HG03196 (cell line): ENCODE measurements around the gene SMIM33.
"Not testable (repeated sequence)": the region's sequence is repeated elsewhere in the genome, so short reads cannot be mapped to it uniquely, and the experiment has no call there.

Experiments
- ATAC-seq: cut with Tn5 transposase; IDR thresholded peaks from one replicate; pipeline ENCODE4 v1.9.1; 2021; ENCODE audit not compliant: unreplicated experiment

SMIM33 gene

DNA sequence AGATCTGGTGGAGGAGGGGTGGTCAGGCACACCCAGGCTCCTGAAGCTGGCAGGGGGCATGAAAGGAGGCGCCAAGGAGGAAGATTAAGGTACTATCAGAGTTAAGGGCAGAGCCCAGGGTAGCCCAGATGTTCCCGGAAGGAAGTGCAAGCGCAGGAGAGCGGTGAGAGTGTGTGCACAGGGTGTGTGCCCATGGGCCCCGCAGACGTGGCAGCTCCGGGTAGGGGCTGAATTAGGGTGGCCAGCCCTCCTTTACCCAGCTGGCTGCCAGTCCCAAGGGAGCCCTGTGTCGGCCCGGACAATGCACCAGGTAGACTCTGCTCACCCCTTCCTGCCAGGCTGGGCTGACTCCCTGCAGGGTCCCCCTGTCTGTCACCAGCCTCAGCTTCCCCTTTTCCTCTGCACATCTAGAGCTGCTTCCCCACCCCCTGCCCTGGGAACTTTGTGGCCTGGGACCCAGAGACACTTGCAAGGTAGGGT, at the start of gene SMIM33:
Gene SMIM33 (plus strand): TSS at position 184 of the 480 bp plus-strand sequence. CDS start 118 bp downstream, at position 302.
- no peak for ATAC-seq

DNA sequence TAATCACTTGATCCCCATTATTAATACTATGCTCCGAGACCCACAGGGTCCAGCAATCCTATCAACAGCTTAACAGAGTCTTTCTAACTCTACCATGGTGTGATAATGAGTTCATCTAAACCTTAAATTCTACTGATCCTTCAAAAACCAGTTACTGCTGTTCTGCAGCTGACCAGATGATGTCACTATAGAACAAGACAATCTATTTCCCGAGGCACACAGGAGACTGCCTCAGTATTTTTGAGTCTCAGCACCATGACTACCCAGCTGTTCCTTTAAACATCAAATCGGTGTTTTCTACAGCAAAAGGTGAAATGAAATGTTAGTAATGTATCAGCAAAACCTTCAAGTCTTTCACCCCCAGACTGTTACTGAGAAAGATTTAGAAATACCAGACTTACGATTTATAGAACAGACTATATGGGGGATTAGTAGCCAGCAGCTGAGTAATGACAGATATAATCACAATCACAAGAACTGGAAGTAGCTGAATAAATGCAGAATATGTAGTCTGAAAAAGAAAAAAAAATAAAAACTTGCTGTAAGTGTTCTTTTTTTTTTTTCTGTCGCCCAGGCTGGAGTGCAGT, 48.4 kb upstream of the SMIM33 start:
- ATAC-seq, result no peak

DNA sequence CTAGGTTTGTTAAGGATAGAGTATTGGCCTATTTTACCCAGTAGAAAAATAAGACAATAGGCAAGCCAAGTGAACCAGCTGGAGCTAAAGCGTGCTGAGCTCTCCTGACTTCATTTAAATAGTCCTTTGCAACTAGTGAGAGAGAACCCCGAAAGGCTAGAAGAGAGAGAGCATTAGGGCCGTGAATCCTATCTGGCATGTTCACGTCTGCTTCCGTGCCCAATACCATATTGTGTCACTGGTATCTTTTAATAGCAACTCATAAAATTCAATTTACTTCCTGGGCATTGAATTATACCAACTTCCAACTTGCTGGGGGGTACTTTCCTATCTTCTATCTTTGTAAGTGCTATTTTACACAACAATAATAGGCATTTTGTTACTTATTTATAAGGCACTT, 45.3 kb upstream of the SMIM33 start:
- ATAC-seq, result no peak

DNA sequence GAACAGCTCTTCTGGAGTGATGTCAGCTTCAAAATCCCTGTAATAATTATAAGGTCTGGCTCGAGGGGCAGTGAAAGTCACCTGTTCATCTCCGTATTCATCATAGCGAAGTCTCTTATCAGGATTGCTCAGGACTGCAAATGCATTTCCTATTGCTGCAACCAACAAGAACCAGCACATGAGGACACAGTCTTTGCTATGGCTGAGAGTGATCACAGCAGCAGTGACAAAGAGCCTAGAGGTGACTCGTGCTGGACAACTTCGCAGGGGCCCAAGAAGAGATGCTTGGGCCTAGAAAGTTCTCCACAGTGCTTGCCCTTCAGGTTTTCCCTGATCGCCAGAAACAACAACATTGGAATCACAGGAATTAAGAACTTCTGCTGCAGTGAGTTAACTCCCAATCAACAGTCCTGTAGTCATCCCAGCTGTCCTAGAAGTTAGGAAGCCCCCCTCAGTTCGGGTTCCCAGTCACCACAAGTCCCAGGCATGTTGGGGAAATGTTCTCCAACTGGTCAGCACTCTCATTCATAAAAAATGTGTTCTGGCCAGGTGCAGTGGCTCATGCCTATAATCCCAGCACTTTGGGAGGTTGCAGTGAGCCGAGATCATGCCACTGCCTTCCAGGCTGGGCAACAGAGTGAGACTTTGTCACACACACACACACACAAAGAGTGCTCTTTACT, 44.5 kb upstream of the SMIM33 start:
- ATAC-seq, result no peak

DNA sequence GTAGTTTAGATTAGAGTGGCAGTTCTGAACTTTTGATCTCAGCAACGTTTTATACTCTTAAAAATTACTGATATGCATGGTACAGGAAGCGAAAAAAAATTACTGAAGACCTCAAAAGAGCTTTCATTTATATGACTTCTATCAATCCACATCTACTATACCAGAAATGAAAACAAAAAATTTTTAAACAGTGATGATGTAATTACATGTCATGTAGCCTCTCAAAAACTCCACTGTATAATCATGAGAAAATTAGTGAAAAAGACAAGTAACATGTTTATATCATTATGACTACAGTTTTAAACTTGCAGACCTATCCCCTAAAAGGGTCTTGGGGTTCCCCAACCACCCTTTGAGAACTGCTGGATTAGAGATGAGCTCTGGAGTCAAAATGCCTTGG, 40.8 kb upstream of the SMIM33 start:
- no peak for ATAC-seq

DNA sequence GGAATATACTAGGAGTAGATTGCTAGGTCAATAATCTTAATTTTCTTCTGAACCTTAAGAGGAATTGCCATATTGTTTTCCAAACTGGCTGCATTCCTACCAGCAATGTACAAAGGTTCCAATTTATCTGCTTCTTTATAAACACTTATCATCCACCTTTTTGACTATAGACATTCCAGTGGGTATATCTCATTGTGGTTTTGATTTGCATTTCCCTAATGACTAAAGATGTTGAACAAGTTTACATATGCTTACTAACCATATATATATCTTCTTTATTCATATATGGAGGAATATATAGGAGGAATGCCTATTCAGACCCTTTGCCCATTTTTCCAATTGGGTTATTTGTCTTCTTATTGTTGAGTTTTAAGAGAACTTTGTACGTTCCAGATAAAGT, 39.1 kb upstream of the SMIM33 start:
- no peak for ATAC-seq

DNA sequence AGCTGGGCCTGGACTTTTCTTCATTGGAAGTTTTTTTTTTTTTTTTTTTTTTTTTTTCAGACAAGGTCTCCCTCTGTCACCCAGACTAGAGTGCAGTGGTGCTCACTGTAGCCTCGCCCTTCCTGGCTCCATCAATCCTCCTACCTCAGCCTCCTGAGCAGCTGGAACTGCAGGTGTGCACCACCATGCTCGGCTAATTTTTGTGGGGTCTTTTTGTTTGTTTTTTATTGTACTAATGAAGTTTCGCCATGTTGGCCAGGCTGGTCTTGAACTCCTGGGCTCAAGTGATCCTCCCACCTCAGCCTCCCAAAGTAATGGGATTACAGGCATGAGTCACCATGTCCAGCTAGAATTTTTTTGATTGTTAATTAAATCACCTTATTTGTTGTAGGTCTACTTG, 35.1 kb upstream of the SMIM33 start:
- no peak for ATAC-seq

DNA sequence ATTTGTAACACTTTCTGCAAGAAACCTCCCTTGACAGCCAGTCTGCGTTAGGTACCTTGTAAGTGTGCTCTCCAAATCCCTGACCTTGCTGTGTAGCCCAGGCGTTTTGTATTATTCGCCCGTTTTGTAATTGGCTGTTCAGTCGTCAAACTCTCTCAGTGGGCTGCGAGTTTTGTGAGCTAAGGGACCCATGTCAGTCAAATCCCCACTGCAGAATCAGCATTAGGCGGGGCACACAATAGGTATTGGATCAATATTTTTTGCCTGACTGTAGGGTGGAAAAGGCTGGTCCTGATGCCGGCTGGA, 32.1 kb upstream of the SMIM33 start:
- ATAC-seq, result no peak

DNA sequence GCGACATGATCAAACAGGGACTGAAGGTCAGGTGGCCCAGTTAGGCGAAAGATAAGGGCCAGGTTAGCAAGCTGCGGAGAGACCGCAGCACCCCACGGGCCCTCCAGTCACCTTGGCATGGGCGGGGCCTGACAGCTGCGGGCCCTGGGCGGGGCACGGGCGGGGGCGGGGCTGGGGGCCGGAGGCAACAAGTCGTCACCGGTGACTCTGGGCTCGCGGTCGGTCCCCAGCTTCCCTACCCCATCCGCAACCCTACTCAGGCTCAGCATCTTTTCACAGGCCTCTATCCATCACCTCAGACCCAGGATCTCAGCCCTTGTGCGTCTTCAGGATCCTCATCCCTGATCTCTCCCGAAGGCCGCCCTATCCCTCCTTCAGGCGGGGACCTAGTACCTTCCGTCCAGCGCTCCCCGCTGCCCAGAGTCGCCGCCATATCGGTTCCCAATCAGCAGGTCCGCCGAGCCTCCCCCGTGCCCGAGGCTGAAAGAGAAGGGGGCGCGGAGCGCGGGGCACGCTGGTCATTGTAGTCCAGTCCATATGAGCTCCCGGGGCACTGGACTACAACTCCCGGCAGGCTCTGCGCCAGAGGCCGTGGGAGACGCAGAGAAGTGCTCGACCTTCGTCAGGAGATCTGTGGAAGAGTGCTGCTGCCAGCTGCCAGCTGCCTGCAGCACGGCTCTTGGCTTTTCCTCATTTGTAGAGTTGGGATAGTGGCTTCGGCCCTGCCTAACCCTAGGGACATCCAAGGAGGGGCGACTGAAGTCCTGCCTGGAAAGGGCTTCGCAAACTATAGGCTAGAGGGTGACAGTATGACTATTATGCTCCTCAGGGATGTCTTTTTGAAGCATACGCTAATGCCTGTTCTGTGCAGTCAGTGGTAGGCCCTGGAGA, 31.5 kb upstream of the SMIM33 start, which contains the start of gene DNAJC18:
Gene DNAJC18 (minus strand): TSS at position 513 of the 891 bp plus-strand sequence. CDS start 80 bp downstream, at position 433.
- peak; percentile 90 for ATAC-seq

DNA sequence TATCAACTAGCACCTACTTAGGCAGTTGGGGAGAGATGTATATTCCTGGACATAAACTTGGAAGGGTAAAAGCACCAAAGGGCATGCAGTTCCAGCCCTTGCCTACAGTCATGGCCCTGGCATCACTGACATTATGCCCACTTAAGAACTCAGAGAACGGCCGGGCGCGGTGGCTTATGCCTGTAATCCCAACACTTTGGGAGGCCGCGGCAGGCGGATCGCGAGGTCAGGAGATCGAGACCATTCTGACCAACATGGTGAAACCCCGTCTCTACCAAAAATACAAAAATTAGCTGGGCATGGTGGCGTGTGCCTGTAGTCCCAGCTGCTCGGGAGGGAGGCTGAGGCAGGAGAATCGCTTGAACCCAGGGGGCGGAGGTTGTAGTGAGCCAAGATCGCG, 30.4 kb upstream of the SMIM33 start:
- ATAC-seq, result not testable (repeated sequence)

DNA sequence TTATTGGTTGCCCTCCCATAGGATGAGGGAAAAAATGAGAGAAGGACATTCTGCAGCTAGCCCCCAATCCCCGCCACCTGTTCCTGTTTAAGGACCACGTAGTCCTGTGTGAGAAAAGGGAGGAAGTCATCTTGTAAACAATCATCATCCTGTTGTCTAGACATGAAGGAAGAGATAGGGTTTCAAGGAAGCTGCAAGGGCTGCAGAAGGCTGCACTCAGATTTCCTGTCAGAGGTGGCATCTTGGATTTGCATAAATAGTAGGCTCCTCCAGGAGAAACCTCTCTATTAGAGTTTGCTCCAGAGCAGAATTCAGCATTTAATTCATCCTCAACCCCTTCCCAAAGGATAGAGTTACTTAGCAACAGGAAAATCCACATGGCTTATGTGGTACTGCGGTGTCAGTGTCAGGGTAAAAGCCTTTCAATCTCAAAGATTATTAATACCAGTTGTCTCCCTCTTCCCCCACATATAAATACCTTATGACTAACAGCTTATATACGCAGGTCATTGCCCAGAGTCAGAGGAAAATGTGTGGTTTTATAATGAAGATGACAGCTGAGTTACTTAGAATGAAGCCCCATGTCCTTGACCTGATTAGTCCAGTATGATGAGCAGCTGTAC, 26.9 kb upstream of the SMIM33 start:
- no peak for ATAC-seq

DNA sequence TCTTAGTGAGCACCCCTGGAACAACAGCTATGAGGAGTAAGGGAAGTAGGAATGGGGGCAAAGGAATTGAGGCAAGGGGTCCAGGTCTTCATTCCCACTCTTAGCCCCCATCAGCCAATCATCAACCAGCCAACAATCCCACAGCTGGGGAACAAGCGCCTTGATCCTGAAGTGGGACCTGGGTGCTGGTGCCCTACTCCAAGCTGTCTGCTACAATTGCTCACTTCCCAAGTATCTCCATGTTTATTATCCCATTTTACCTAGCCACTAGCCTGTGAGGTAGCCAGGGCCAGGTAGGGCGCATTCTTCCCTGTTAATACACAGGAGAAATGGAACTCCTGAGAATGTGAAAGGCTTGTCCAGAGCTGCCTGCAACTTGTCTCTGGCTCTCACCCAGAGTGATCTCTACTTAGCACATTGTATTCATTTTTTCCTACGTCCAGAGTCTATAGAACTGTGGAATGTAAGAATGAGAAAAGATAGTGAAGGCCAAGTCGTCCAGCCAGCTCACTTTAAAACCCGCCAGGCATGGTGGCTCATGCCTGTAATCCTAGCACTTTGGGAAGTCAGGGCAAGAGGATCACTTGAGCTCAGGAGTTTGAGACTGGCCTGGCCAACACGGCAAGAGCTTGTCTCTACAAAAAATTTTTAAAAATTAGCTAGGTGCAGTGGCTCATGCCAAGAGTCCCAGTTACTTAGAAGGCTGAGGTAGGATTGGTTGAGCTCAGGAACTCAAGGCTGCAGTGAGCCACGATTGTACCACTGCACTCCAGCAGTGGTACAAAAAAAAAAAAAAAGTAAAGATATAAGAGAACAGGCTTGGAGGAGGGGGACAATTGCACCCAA, 25.3 kb upstream of the SMIM33 start:
- ATAC-seq, result no peak

DNA sequence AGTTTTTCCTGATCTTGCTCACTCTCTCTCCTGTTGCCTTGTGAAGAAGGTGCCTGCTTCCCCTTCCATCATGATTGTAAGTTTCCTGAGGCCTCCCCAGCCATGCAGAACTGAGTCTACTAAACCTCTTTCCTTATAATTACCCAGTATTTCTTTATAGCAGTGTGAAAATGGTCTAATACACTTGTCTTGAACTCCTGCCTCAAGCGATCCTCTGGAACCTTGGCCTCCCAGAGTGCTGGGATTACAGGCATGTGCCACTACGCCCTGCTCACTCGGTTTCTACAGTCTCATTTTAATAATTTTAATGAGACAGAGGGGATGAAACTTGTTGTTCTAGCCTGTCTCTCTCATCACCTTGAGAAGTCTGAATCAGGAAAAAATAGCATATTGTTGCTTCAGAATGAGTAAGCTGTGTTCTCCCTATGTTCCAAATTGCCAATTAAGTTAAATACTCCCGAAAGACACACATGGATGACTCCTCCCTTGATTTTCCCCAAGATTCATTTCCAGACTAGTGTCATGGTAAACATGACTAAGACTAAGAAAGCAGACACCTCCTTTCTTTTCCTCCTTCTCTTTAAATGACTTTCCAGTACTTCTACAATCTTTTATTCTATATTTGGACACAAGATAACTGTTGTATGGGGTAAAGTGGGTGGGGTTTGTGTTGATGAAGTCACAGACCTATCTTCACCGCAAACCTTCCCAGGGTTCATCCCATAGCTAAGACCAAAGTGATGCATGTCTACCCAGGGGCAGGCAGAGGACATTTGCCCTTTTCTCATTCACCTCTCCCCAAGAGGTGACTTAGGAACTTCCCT, 23.6 kb upstream of the SMIM33 start:
- no peak for ATAC-seq

DNA sequence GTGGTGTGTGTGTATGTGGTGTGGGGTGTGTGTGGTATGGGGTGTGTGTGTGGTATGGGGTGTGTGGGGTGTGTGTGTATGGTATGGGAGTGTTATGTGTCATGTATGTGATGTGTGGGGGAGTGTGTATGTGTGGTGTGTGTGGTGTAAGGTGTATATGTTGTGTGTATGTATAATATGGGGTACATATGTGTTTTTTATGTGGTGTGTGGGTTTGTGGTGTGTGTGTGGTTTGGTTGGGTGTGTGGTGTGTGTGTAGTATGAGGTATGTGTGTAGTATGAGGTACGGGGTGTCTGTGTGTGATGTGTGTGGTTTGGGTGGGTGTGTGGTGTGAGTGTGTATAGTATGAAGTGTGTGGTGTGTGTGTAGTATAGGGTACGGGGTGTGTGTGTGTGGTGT, 19.6 kb upstream of the SMIM33 start:
- ATAC-seq, result no peak

DNA sequence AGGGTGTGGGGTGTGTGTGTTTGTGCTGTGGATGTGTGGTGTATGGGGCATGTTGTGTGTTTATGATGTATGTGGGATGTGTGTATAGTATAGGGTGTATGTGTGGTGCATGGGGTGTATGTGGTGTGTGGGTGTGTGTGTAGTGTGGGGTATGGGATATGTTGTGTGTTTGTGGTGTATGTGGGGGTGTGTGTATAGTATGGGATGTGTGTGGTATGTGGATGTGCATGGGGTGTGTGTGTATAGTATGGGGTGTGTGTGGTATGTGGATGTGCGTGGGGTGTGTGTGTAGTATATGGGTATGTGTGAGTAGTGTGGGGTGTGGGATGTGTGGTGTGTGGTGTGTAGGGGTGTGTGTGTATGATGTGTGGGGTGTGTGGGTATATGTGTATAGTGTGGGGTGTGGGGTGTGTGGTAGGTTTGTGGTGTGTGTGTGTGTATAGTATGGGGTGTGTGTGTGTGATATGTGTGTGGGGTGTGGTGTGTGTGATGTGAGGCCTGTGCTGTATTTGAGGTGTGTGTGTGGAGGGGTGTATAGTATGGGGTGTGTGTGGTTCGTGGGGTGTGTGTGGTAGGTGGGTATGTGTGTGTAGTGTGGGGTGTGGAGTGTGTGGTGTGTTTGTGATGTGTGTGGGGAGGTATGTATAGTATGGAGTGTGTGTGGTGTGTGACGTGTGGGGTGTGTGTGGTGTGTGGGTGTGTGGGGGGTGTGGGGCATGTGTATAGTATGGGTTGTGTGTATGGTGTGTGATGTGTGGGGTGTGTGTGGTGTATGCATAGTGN, 18.7 kb upstream of the SMIM33 start:
- no peak for ATAC-seq

DNA sequence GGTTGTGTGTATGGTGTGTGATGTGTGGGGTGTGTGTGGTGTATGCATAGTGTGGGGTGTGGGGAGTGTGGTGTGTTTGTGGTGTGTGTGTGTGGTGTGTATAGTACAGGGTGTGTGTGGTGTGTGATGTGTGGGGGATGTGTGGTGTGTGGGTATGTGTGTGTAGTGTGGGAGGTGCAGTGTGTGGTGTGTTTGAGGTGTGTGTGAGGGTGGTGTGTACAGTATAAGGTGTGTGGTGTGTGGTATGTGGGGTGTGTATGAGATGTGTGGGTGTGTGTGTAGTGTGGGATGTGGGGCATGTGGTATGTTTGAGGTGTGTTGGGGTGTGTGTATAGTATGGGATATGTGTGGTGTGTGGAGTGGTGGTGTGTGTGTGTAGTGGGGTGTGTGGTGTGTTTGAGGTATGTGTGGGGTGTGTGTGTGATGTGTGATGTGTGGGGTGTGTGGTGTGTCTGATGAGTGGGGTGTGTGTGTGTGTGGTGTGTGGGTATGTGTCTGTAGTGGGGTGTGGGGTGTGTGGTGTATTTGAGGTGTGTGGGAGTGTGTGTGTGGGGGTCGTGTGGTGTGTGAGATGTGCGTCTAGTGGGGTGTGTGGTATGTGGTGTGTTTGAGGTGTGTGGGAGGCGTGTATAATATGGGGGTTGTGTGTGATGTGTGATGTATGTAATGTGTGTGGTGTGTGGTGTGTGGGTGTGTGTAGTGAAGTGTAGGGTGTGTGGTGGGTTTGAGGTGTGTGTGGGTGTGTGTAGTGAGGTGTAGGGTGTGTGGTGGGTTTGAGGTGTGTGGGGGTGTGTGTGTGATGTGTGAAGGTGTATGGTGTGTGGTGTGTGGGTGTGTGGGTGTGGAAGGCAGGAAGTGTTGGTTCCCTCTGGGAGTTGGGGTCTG, 16.9 kb upstream of the SMIM33 start:
- ATAC-seq, result no peak

DNA sequence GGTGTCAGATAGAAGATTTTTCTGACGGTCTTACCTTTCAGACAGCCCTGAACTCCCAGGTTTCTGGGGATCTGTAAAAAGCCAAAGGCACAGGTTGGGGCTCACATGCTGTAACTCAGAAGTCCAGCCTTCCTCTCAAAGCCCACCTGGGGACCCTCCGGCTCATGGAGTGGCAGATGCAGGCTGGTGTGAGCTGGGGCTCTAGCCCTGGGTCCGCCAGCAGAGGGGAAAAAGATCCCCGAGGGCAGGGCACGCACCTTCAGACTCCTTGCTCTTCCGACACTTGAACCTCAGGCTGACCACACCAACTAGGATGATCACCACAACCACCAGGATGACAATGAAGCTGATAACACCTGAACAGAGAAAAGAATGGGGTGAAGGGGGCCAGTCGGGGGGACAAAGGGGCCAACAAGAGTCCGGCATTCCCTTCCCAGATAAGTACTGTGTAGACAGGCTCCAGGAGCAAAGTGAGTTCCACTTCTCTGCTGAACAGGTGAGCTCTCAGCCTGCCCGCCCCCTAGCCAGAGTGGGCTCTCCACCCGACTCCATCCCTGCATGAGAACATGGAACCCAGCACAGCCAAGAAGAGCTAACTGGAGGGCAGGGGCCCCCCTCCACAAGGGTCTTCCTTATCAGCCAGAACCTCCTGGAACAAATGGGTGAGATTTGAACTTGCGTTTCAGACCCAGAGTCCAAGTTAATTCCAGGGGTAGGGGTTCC, 16.1 kb upstream of the SMIM33 start:
- ATAC-seq, result no peak
